ENCODE results near the gene NANOS1.
"Not testable (repeated sequence)": the region's sequence is repeated elsewhere in the genome, so short reads cannot be mapped to it uniquely, and the experiment has no call there.

The NANOS1 gene

GRCh38 chr10:119007211-119007574 lies 22.3 kb upstream of the NANOS1 start:
- no peak for DNase-seq (ENCODE audit: low read depth)

GRCh38 chr10:119020627-119020946 lies 8.9 kb upstream of the NANOS1 start:
- no peak for DNase-seq (ENCODE audit: low read depth)

- no peak for DNase-seq (ENCODE audit: low read depth)
Observed at GRCh38 chr10:119022846-119023552, 6.5 kb upstream of the NANOS1 start.

GRCh38 chr10:119023553-119023868 lies 6.0 kb upstream of the NANOS1 start:
- no peak for DNase-seq (ENCODE audit: low read depth)

- DNase-seq (ENCODE audit: low read depth): no peak
Observed at GRCh38 chr10:119024882-119025281, 4.6 kb upstream of the NANOS1 start.

- no peak for DNase-seq (ENCODE audit: low read depth)
Observed at GRCh38 chr10:119025336-119025735, 4.2 kb upstream of the NANOS1 start.

GRCh38 chr10:119025776-119026175 lies 3.7 kb upstream of the NANOS1 start:
- no peak for DNase-seq (ENCODE audit: low read depth)

- DNase-seq (ENCODE audit: low read depth): no peak
Observed at GRCh38 chr10:119026301-119027110, 3.0 kb upstream of the NANOS1 start.

- DNase-seq (ENCODE audit: low read depth): not testable (repeated sequence)
Observed at GRCh38 chr10:119028445-119028899, 1.0 kb upstream of the NANOS1 start.

GRCh38 chr10:119028900-119029612 lies 458 bp upstream of the NANOS1 start:
- peak; percentile 65 for DNase-seq (ENCODE audit: low read depth)

- DNase-seq (ENCODE audit: low read depth): peak; percentile 5
Observed at GRCh38 chr10:119030421-119031250, 1.1 kb downstream of the NANOS1 start.

GRCh38 chr10:119031496-119032059 lies 2.1 kb downstream of the NANOS1 start:
- DNase-seq (ENCODE audit: low read depth): no peak

- no peak for DNase-seq (ENCODE audit: low read depth)
Observed at GRCh38 chr10:119039161-119039560, 9.6 kb downstream of the NANOS1 start.

GRCh38 chr10:119041326-119041725 lies 11.8 kb downstream of the NANOS1 start:
- DNase-seq (ENCODE audit: low read depth): no peak

- DNase-seq (ENCODE audit: low read depth): no peak
Observed at GRCh38 chr10:119042169-119042568, 12.7 kb downstream of the NANOS1 start.

GRCh38 chr10:119045561-119045960 lies 16.0 kb downstream of the NANOS1 start:
- DNase-seq (ENCODE audit: low read depth): no peak

GRCh38 chr10:119049361-119049760 lies 19.8 kb downstream of the NANOS1 start:
- DNase-seq (ENCODE audit: low read depth): no peak

- no peak for DNase-seq (ENCODE audit: low read depth)
Observed at GRCh38 chr10:119049777-119050176, 20.3 kb downstream of the NANOS1 start.

GRCh38 chr10:119051775-119052174 lies 22.3 kb downstream of the NANOS1 start:
- DNase-seq (ENCODE audit: low read depth): no peak

- DNase-seq (ENCODE audit: low read depth): no peak
Observed at GRCh38 chr10:119055472-119055871, 26.0 kb downstream of the NANOS1 start.

GRCh38 chr10:119058010-119058409 lies 28.5 kb downstream of the NANOS1 start:
- DNase-seq (ENCODE audit: low read depth): no peak

GRCh38 chr10:119059557-119059956 lies 30.0 kb downstream of the NANOS1 start:
- DNase-seq (ENCODE audit: low read depth): no peak
